ENCODE measurements around the gene GFRA3.

The GFRA3 gene

DNA sequence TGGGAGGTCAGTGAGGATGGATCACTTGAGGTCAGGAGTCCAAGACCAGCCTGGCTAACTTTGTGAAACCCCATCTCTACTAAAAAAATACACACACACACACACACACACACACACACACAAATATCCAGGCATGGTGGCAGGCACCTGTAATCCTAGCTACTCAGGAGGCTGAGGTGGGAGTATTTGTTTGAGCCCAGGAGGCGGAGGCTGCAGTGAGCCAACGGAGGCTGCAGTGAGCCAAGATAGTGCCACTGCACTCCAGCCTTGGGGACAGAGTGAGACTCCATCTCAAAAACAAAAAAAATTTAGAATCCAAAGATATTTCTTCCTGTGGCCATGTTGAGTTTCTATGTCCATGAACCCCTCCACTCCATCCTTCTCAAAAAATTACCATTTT lies 39.8 kb downstream of the GFRA3 start:
- TF ChIP-seq, protein P1, sequence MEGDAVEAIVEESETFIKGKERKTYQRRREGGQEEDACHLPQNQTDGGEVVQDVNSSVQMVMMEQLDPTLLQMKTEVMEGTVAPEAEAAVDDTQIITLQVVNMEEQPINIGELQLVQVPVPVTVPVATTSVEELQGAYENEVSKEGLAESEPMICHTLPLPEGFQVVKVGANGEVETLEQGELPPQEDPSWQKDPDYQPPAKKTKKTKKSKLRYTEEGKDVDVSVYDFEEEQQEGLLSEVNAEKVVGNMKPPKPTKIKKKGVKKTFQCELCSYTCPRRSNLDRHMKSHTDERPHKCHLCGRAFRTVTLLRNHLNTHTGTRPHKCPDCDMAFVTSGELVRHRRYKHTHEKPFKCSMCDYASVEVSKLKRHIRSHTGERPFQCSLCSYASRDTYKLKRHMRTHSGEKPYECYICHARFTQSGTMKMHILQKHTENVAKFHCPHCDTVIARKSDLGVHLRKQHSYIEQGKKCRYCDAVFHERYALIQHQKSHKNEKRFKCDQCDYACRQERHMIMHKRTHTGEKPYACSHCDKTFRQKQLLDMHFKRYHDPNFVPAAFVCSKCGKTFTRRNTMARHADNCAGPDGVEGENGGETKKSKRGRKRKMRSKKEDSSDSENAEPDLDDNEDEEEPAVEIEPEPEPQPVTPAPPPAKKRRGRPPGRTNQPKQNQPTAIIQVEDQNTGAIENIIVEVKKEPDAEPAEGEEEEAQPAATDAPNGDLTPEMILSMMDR (IDR thresholded peaks at IDR 0.05), result no peak
- no peak for TF ChIP-seq ZFX (IDR thresholded peaks at IDR 0.05; ENCODE audit: borderline replicate concordance)
- H3K27ac ChIP-seq, result no peak overlapping the region

DNA sequence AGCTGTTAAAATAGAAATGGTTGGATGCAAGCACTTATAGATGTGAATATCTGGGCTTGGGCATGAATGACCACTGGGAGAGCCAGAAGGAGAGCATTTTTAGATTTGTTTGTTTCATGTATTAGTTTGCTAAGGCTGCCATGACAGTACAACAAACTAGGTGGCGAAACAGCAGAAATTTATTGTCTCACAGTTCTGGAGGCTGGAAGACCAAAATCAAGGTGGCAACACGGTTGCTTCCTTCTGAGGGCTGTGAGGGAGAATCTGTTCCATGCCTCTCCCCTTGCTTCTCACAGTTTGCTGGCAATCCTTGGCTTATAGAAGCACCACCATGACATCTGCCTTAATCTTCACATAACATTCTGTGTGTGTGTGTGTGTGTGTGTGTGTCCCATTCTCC lies 41.1 kb downstream of the GFRA3 start:
- TF ChIP-seq, protein P1 (IDR thresholded peaks at IDR 0.05), result no peak
- no peak for TF ChIP-seq ZFX (IDR thresholded peaks at IDR 0.05; ENCODE audit: borderline replicate concordance)
- no peak overlapping the region for H3K27ac ChIP-seq

DNA sequence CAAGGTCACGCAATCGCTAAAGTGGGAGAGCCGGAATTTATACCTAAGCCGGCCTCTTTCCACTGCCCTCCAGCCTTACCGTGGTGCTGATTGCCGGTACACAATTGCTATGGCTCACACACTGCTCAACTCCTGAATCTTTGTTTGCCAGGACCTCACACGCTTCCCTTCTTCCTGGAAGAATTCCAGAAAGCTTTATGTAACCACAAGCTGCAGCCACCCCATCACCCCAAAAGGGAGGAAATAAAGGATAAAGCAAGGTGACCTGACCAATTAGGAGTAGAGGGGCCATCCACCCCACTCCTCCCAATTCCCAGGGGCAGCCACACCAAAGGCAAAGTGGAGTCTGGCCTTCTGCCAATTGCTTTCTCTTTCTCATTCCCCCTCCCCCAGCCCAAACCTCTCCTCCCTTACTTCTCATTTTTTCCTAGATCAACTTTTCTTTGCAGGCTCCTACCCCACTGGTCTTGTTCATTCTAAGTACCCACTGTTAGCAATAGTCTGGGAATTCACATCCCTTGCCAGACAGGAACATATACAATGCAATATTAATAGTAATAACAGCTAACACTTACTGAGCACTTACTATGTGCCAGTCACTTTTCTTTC lies 43.3 kb downstream of the GFRA3 start:
- H3K27ac ChIP-seq, result no peak overlapping the region
- TF ChIP-seq ZFX (IDR thresholded peaks at IDR 0.05; ENCODE audit: borderline replicate concordance), result no peak
- TF ChIP-seq, protein P1 (IDR thresholded peaks at IDR 0.05), result no peak

DNA sequence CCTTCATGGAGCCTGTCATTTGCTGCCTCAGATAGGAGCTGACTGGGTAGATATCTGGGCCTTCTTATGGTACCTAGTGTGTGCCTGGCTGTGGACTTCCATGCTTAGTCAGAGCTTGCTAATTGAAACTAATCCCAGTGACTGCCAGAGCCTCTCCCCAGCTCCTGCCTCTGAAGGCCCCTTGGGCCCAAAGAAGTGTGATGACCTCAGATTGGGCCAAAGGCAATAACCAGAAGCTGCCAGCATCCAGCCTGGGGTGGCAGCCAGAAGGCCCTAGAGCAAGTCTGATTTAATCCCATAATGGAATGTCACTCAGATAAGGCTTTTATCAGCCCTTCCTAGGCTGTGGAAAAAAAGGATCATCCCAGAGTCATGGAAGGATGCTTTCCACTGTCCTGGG lies 44.2 kb downstream of the GFRA3 start:
- no peak overlapping the region for H3K27ac ChIP-seq

DNA sequence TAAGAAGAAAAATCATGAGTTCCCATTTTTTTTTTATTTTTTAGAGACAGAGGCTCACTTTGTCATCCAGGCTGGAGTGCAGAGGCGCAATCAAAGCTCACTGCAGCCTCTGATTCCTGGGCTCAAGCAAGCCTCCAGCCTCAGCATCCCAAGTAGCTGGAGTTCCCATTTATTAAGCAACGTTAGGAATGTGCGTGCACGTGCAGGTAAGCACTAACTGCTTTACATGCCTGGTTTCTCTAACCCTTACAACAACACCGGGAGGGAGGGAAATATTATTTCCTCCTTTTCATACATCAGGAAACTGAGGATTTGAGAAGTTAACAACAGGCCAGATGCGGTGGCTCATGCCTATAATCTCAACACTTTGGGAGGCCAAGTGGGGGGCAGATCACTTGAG lies 45.0 kb downstream of the GFRA3 start:
- TF ChIP-seq ZFX (IDR thresholded peaks at IDR 0.05; ENCODE audit: borderline replicate concordance), result no peak
- TF ChIP-seq, protein P1 (IDR thresholded peaks at IDR 0.05), result no peak
- H3K27ac ChIP-seq, result no peak overlapping the region

More for the DNA sequence above, 44.2 kb downstream of the GFRA3 start:
- TF ChIP-seq, protein P1 (IDR thresholded peaks at IDR 0.05), result no peak
- no peak for TF ChIP-seq ZFX (IDR thresholded peaks at IDR 0.05; ENCODE audit: borderline replicate concordance)

DNA sequence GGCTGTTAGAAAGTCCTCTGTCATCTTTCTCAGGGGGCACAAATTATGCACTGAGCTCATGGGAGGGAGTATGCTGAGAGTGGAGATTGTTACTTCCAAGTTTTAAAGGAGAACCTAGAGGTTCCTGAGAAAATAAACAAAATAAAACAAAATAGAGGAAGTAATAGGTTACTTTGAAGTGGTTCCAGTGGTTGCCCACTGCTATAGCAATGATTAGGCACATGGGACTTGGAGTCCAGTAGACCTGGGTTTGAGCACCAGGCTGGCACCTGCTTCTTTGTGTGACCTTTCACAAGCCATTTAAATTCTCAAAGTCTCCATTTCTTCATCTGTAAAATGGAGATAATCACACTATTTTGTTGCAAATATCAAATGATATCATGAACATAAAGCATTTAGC lies 47.5 kb downstream of the GFRA3 start:
- no peak overlapping the region for H3K27ac ChIP-seq
- TF ChIP-seq, protein P1 (IDR thresholded peaks at IDR 0.05), result no peak
- TF ChIP-seq ZFX (IDR thresholded peaks at IDR 0.05; ENCODE audit: borderline replicate concordance), result no peak

DNA sequence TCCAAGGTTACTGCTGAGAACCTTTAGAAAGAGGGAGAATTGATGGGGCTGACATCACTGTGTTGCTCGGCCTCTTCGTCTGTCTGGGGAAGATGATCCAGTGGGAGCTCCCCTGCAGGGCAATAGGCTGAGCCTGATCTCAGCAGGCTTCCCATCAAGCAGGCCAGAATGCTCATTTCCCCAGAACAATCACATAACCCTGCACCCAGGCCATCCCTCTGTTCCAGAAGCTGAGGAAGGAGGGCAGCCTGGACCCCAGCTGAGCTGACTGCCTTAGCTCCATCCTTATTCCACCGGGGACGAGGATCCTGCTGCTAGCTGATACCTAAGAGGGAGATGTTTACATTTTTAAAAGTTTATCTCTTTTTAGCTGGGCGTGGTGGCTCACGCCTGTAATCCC lies 49.7 kb downstream of the GFRA3 start:
- no peak overlapping the region for H3K27ac ChIP-seq
- TF ChIP-seq ZFX (IDR thresholded peaks at IDR 0.05; ENCODE audit: borderline replicate concordance), result no peak
- TF ChIP-seq, protein P1 (IDR thresholded peaks at IDR 0.05), result no peak

Measured in 22Rv1 (cell line).